IPS-20b (cell line): ENCODE data around the gene MYO10.
"Not testable (repeated sequence)": the region's sequence is repeated elsewhere in the genome, so short reads cannot be mapped to it uniquely, and the experiment has no call there.

Experiments used
- H3K27ac ChIP-seq: one replicate; pipeline ENCODE4 v1.5.1; 2013; ENCODE audit warnings: low read length
- H3K27me3 ChIP-seq: 2 replicates; pipeline ENCODE4 v1.6.1; 2013; ENCODE audit warnings: mild to moderate bottlenecking, low read length, inconsistent platforms; ENCODE audit not compliant: insufficient read depth
- H3K36me3 ChIP-seq: 2 replicates; pipeline ENCODE4 v1.6.1; 2013; ENCODE audit warnings: low read depth, mild to moderate bottlenecking, inconsistent platforms, low read length, moderate library complexity; ENCODE audit not compliant: insufficient read depth
- H3K4me1 ChIP-seq: 2 replicates; pipeline ENCODE4 v1.6.1; 2013; ENCODE audit warnings: mild to moderate bottlenecking, control low read depth, inconsistent platforms, low read length, moderate library complexity; ENCODE audit not compliant: insufficient read depth
- H3K4me3 ChIP-seq: 2 replicates; pipeline ENCODE4 v1.5.1; 2013; ENCODE audit warnings: mild to moderate bottlenecking, low read length, inconsistent platforms
- H3K9ac ChIP-seq: 2 replicates; pipeline ENCODE4 v1.6.1; 2013; ENCODE audit warnings: low read depth, mild to moderate bottlenecking, inconsistent platforms, low read length, moderate library complexity
- H3K9me3 ChIP-seq: 2 replicates; pipeline ENCODE4 v1.6.1; 2013; ENCODE audit warnings: mild to moderate bottlenecking, low read depth, low read length, inconsistent platforms; ENCODE audit not compliant: insufficient read depth

Gene MYO10

GRCh38 chr5:16853518-16853917 is 82.6 kb downstream of the MYO10 start:
- no peak overlapping the region for H3K4me3 ChIP-seq
- no peaks in the 10 kb centered on the region for H3K9me3 ChIP-seq
- peaks cover 20% of the 10 kb centered on the region for H3K4me1 ChIP-seq
- H3K9ac ChIP-seq, result no peak overlapping the region
- H3K27ac ChIP-seq, result no peak overlapping the region
- H3K36me3 ChIP-seq, result no peaks in the 10 kb centered on the region
- no peaks in the 10 kb centered on the region for H3K27me3 ChIP-seq

GRCh38 chr5:16852251-16853005 is 83.7 kb downstream of the MYO10 start:
- Histone ChIP-seq H3K27me3 (no peaks in the 10 kb centered on the region), H3K4me1 (peaks cover 20% of the 10 kb centered on the region), H3K27ac (no peak overlapping the region), H3K36me3 (no peaks in the 10 kb centered on the region), H3K9me3 (no peaks in the 10 kb centered on the region), H3K9ac (no peak overlapping the region), H3K4me3 (no peak overlapping the region)

- Histone ChIP-seq H3K4me3 (no peak overlapping the region), H3K36me3 (no peaks in the 10 kb centered on the region), H3K9me3 (no peaks in the 10 kb centered on the region), H3K27me3 (no peaks in the 10 kb centered on the region), H3K9ac (no peak overlapping the region), H3K4me1 (peaks cover 3% of the 10 kb centered on the region; the same call in 1 of the 2 replicates), H3K27ac (no peak overlapping the region)
These were observed 86.3 kb downstream of the MYO10 start for GRCh38 chr5:16849775-16850174.

GRCh38 chr5:16849181-16849580 is 86.9 kb downstream of the MYO10 start:
- Histone ChIP-seq H3K9me3 (no peaks in the 10 kb centered on the region), H3K4me1 (peaks cover 3% of the 10 kb centered on the region; the same call in 1 of the 2 replicates), H3K27me3 (no peaks in the 10 kb centered on the region), H3K9ac (no peak overlapping the region), H3K27ac (no peak overlapping the region), H3K36me3 (no peaks in the 10 kb centered on the region), H3K4me3 (no peak overlapping the region)

- Histone ChIP-seq H3K4me1 (no peaks in the 10 kb centered on the region), H3K4me3 (no peak overlapping the region), H3K36me3 (no peaks in the 10 kb centered on the region), H3K9me3 (no peaks in the 10 kb centered on the region), H3K27me3 (no peaks in the 10 kb centered on the region), H3K9ac (no peak overlapping the region), H3K27ac (no peak overlapping the region)
These were observed 91.1 kb downstream of the MYO10 start for GRCh38 chr5:16844952-16845351.

GRCh38 chr5:16842896-16843295 is 93.2 kb downstream of the MYO10 start:
- Histone ChIP-seq H3K36me3 (no peaks in the 10 kb centered on the region), H3K27ac (no peak overlapping the region), H3K27me3 (no peaks in the 10 kb centered on the region), H3K4me1 (no peaks in the 10 kb centered on the region; the same call in 1 of the 2 replicates), H3K4me3 (no peak overlapping the region), H3K9ac (no peak overlapping the region), H3K9me3 (no peaks in the 10 kb centered on the region)

GRCh38 chr5:16841416-16841815 is 94.7 kb downstream of the MYO10 start:
- no peak overlapping the region for H3K9ac ChIP-seq
- H3K4me3 ChIP-seq, result no peak overlapping the region
- no peak overlapping the region for H3K27ac ChIP-seq
- H3K27me3 ChIP-seq, result no peaks in the 10 kb centered on the region
- peaks cover under 1% of the 10 kb centered on the region; the same call in 1 of the 2 replicates for H3K4me1 ChIP-seq
- H3K36me3 ChIP-seq, result no peaks in the 10 kb centered on the region
- H3K9me3 ChIP-seq, result no peaks in the 10 kb centered on the region

GRCh38 chr5:16837305-16837704 is 98.8 kb downstream of the MYO10 start:
- no peaks in the 10 kb centered on the region for H3K9me3 ChIP-seq
- H3K27ac ChIP-seq, result no peak overlapping the region
- no peaks in the 10 kb centered on the region for H3K36me3 ChIP-seq
- no peak overlapping the region for H3K4me3 ChIP-seq
- peaks cover 7% of the 10 kb centered on the region; the same call in 1 of the 2 replicates for H3K4me1 ChIP-seq
- no peaks in the 10 kb centered on the region for H3K27me3 ChIP-seq
- no peak overlapping the region for H3K9ac ChIP-seq

- Histone ChIP-seq H3K27ac (no peak overlapping the region), H3K9ac (no peak overlapping the region), H3K4me3 (no peak overlapping the region), H3K9me3 (no peaks in the 10 kb centered on the region), H3K36me3 (no peaks in the 10 kb centered on the region), H3K27me3 (no peaks in the 10 kb centered on the region), H3K4me1 (peaks cover 7% of the 10 kb centered on the region; the same call in 1 of the 2 replicates)
These were observed 102.1 kb downstream of the MYO10 start for GRCh38 chr5:16834029-16834428.

GRCh38 chr5:16831326-16831725 is 104.8 kb downstream of the MYO10 start:
- not testable (repeated sequence) for H3K4me1 ChIP-seq, H3K36me3 ChIP-seq, H3K9ac ChIP-seq, H3K4me3 ChIP-seq, H3K27me3 ChIP-seq, H3K9me3 ChIP-seq, H3K27ac ChIP-seq

- Histone ChIP-seq H3K27me3 (no peaks in the 10 kb centered on the region), H3K9me3 (no peaks in the 10 kb centered on the region), H3K36me3 (no peaks in the 10 kb centered on the region), H3K4me1 (no peaks in the 10 kb centered on the region), H3K9ac (no peak overlapping the region), H3K4me3 (no peak overlapping the region), H3K27ac (no peak overlapping the region)
These were observed 108.3 kb downstream of the MYO10 start for GRCh38 chr5:16827755-16828154.

GRCh38 chr5:16826379-16827125 is 109.5 kb downstream of the MYO10 start:
- Histone ChIP-seq H3K27me3 (no peaks in the 10 kb centered on the region), H3K9me3 (no peaks in the 10 kb centered on the region), H3K4me3 (no peak overlapping the region), H3K36me3 (no peaks in the 10 kb centered on the region), H3K27ac (no peak overlapping the region), H3K4me1 (no peaks in the 10 kb centered on the region), H3K9ac (no peak overlapping the region)
